Measurements from ENCODE around the gene MTA2.

Gene MTA2

DNA sequence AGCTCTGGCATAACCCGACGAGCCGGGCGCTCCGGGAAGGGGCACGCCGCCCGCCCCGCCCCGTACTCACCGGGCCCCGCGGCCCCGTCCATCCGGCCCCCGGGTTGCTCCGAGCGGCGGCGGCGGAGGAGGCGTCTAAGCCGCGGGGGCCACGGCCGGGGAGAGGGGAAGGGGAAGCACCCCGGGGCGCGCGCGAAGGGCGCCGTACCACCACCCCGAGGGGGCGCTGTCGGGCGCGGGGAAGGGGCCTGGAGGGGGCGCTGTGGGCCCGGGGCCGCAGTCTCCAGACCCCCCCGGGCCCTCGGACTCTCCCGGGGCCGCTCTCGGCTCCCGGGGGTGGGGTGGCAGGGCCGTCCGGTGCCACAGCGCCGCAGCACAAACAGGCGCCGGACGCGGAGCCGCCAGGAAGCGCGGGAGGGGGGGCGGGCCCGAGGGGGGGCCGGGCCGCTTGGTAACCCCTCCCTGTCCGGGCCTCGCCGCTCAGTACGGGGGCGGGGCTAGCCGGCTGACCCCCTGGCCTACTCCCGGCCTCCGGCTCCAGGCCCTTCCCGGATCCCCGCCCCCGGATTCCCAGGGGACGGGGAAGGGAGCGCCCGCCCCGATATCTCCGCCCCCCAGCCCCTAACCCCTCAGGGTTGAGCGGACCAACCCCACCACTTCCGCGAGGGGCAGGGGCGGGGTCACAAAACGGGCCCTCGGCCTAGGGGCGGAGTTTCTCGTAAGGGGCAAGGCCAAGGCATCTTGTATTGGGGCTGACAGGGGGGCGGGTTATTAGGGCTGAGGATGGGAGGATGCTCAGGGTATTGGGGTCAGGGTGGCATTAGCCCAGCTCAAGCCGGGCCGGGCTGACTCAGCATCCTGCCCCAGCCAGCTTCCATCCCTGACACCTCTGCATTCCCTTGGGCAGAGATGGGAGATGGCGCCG, 11.0 kb upstream of the MTA2 start, which contains the start of the genes EML3 and ROM1:
EML3 (minus strand) TSS at position 410 of the 925 bp plus-strand sequence; CDS start at position 92, 318 bp downstream.
ROM1 (plus strand) TSS at position 892 of the 925 bp plus-strand sequence; CDS start at position 917, 25 bp downstream.
- DNase-seq (ENCODE audit: low read depth): peak; percentile 81

DNA sequence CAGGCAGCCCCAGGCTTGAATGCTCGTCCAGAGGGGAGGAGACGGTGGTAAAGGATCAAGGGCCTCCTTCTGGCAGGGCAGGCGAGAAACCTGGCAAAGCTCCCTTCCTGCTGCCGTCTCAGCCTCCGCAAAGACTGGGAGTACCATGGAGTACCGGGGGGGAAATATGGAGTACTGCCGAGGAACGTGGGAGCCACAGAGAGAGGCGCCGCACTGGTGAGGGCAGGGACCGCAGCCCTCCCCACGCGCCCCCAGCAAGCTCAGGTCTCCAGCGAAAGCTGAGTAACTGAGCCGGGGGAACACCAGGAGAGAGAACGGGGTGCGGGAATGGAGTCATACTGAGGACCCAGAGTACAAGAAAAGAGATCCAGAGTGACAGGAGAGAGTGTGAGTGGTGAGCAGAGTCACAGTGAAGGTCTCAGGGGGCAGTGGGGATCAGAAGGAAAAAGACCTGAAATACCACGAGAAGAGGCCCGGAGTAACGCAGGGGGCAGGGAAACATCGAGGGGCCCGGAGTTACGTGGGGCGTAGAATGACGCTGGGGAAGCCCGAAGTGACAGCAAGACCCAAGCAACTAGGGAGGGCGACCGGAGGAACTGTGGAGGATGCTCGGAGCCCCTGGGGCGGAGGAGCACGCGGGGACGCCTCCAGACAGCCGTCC, 10.2 kb upstream of the MTA2 start:
- DNase-seq (ENCODE audit: low read depth): no peak

DNA sequence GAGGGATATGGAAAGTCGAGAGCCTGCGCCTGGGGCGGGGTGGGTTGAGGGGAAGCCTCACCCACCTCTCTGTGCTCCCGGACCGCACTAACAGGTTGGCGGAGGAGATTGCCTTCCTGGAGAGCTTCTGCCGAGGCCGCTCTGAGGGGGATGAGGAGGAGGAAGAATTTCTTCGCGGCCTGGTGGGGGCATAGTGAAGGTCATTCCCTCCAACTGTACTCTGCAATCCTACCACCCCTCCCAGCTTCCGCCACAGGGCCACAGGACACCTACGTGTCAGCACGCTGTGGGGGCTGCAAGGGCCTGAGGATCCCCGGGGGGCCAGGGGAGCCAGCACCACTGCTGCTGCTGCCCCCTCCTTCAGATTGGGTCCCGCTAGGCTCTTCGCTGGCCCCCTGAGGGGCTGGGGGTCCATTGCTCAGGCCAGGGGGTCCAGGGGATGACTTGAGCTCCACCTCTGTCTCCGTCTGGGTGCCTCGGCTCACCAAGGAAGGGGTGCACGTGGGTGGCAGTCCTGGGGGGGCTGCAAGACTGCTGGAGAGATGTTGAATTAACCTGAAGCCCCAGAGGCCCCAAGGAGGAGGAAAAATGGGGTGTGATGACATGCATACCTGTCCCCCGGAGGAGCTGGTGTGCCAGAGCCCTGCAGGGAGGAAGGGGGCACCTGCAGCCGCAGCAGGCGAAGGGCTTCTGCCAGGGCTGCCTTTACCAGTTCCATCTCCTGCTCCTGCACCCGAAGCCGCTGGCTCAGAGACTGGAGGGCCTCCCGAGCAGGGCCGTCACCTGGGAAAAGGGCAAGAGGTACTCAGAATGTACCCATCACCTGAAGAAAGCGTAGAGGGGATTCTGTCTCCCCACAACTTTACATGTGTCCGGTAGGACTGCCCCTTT, 9.4 kb upstream of the MTA2 start:
- no peak for DNase-seq (ENCODE audit: low read depth)

GRCh38 chr11:62610403-62610802, 8.7 kb upstream of the MTA2 start:
- no peak for DNase-seq (ENCODE audit: low read depth)

DNA sequence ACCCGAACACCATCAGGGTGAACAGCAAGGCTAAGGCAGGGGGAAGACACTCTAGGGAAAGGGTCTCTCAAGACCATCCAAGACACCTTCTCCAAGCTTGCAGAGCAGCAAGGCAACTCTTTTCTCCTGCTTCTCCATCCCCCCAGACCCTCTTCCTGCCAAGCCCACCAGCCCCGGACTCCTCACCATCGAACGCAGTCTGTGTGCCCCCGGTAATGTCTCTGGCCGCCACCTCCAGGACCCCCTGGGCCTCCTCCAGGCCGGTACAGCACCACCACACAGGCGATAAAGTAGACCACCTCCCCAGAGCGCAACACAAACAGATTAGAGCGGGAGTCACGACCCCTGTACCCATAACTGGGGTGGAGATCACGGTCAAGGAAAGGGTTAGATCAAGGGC, 7.1 kb upstream of the MTA2 start:
- DNase-seq (ENCODE audit: low read depth): no peak

GRCh38 chr11:62607714-62608113, 6.0 kb upstream of the MTA2 start:
- DNase-seq (ENCODE audit: low read depth): no peak

DNA sequence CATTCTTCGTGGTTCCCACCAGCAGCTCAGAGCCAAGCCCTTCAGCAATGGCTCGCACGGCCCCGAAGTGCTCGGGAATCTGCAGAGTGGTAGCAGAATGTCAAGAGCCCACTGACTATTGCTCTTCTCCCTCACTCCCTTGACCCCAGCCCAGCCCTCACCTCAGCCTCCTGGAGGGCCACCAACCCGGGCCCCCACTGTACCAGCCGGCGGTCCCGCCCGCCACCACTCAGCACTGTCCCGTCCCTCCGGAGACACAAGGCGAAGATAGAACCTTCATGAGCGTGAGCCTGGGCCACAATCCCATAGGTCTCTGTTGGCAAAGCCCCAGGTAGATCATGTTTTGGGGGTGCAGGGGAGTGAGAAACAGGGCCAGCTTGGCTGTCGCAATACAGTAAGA, 4.2 kb upstream of the MTA2 start:
- DNase-seq (ENCODE audit: low read depth): no peak

- no peak for DNase-seq (ENCODE audit: low read depth)
These were observed 3.8 kb upstream of the MTA2 start for GRCh38 chr11:62605467-62605866.

DNA sequence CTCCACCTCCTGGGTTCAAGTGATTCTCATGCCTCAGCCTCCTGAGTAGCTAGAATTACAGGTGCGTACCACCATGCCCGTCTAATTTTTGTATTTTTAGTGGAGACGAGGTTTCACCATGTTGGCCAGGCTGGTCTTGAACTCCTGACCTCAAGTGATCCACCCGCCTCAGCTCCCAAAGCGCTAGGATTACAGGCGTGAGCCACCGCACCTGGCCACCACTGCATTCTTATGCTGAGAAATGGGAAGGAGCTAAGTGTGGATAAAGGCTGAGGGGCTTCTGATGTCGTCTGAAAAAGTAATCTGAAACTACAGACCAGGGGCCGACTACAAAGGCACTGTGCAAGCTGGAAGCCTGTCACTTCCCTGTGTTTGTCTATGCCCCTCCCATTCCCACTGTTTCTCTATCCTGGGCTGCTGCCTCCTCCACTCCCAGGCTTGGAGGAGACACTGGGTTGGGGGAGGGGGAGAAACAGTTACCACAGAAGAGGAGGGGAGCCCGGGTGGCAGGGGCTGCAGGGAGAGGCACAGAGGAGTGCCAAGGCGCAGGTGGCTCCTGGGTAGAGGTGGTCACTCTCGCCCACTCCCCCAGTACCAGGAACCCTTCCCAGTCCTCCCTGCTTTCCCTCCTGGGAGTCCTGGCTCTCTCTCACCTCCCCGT, 2.9 kb upstream of the MTA2 start:
- DNase-seq (ENCODE audit: low read depth): no peak

GRCh38 chr11:62603776-62604299, 2.2 kb upstream of the MTA2 start:
- DNase-seq (ENCODE audit: low read depth): no peak

DNA sequence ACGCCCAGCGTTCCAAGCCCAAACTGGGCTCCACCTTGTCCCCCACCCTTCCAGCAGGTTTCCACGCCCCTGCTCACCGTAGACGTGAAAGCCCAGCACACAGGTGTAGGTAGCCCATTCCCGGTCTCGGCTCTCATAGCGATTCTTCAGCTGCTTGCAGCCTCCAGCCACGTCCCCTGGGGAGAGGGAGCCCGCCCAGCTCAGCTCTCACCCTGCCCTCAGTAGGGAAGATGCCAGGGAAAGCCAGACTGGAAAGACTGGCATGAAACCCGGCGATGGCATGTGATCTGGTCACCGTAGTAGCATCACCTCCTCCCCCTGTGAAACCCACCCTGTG, 1.4 kb upstream of the MTA2 start:
- DNase-seq (ENCODE audit: low read depth): no peak

DNA sequence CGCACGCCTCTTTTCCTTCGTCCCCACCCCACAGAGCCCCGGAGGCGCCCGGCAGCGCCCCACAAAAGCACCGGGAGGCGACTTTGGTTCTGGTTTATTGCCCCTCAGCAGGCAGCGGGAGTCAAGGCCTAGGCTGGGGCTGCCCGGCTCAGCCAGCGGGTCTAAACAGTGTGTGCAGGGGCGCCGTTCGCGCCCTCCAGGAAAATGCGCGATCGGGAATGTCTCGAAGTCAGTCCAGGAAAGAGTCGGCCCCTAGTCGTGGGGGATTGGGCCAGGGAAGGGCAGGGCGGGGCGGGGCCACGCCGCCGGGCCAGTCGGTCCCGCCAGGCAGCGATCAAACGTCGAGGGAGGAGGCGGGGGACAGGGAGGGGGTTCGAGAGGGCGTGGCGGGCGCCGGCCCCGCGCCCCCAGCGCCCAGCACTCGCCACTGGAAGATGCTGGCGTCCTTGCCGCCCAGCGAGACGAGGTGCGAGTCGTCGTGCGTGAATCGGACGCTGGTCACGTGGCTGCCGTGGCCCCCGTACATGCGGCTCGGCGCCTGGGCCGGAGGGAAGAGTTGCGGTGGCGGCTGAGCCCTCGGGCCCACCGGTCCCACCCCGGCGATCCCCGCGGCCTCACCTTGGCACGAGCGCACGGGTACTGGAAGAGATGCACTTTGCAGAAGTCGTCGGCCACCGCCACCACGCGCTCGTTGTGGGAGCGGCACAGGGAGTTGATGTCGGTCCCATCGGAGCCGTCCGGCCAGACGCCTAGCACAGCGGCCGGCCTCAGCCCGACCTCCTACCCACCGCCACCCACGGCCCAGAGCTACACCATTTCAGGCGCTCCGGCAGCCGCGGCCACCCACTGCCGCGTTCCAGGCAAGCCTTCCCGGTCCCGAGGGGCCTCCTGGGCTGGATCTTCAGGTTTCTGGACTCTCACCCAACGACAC, 741 bp upstream of the MTA2 start:
- DNase-seq (ENCODE audit: low read depth): no peak

- DNase-seq (ENCODE audit: low read depth): no peak
These were observed 618 bp downstream of the MTA2 start for GRCh38 chr11:62601122-62601371.

DNA sequence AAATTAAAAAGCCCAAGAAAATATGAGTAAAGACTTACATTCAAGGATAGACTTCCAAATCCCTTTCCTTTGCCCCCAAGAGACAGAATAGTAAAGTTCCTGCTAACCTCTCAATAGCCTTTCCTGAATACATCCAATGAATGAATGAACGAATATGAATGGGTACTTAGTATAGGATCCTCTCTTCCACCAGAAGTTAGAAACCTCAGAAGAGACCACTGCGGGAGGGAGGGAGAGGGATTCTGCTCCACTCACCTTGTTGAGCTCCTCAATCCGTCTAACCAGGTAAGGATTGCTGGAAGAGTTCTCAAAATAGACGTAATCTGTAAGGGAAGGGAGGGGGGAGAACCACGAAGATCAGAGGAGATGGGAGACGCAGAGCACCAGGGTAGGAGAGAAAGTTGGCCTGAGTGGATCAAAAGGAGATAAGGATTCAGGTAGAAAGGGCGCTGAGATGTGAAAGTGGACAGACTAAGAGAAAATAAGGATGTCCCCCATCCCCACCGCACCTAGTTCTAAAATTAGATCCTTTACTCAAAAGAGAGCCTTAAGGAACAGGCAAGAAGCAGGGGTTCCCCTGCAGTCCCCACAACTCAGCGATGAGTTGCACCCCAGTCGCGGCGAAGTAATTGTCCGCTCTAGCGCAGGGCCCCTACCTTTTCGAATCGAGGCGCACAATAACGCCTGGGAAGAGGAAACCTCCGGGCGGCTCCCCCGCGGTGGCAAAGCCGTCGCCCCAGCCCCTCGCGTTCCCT, 1.1 kb downstream of the MTA2 start:
- no peak for DNase-seq (ENCODE audit: low read depth)

GRCh38 chr11:62599901-62600300, 1.8 kb downstream of the MTA2 start:
- DNase-seq (ENCODE audit: low read depth): no peak

GRCh38 chr11:62599069-62599696, 2.5 kb downstream of the MTA2 start:
- peak; percentile 80 for DNase-seq (ENCODE audit: low read depth)

DNA sequence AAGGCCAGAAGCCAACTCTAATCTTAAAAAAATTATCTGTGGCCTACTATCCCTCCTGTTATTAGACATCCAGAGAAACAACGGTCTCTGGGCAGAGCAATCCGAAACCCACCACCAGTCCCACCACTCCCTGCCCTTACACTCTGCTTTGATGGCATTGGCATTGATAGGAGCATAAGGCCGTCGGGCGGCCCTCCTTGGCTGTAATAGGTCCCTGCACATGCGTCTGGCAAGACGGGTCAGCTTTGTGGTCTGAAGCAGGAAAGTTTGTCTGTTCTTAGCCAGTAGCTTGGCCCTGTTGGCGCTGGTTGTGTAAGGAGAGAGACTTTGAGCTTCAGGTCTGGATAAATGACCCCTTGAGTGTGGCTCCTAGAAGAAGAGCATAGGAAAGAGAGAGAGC, 6.5 kb downstream of the MTA2 start:
- no peak for DNase-seq (ENCODE audit: low read depth)

- DNase-seq (ENCODE audit: low read depth): peak; percentile 49
These were observed 8.1 kb downstream of the MTA2 start for GRCh38 chr11:62593434-62594044.

- DNase-seq (ENCODE audit: low read depth): no peak
These were observed 8.7 kb downstream of the MTA2 start for GRCh38 chr11:62592989-62593421.

All from stimulated activated CD8-positive, alpha-beta memory T cell treated with anti-CD3 and anti-CD28 coated beads, Interleukin-12 subunit alpha, Interleukin-12 subunit beta, amount 100 ng/mL, for 4 hours (primary cell).